ENCODE data around the gene SPINT2. TPM values are rescaled to one million over a fixed set of nuclear protein-coding genes. Genes with fewer than 3 reads are reported as not detected.
"Not testable (repeated sequence)": the region's sequence is repeated elsewhere in the genome, so short reads cannot be mapped to it uniquely, and the experiment has no call there.

The SPINT2 gene
- total and polyA plus RNA-seq, 9 donors: 2.6 to 30.1 (median 4.7) TPM

DNA sequence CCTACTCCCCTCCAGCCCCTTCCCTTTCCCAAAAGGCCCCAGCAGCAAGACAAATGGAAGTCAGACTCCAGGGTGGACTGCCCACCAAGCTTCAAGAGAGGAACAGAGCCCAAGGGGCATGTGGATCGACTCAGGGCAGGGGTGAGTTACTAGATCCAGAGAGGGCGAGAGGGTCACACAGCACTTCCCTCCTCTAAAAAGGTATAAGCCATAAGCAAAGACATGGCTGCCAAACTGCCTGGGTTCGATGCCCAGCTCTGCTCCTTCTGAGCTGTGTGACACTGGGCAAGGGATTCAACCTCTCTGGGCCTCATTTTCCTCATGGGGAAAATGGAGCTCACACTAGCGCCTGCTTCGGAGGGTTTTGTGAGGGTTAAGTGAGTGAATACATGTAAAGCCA is 12.0 kb upstream of the SPINT2 start:
- no peaks in the 10 kb centered on the region for H3K9me3 ChIP-seq (replicated peaks; ENCODE audit: control insufficient read depth, low read depth, low read length)
- H3K27me3 ChIP-seq (ENCODE audit: control insufficient read depth, insufficient read depth, low read length): no peaks in the 10 kb centered on the region
- peak overlapping the region; percentile 90 for H3K27ac ChIP-seq (ENCODE audit: low read length)
- H3K4me3 ChIP-seq (ENCODE audit: low read length): no peak overlapping the region
- WGBS (ENCODE audit: insufficient coverage): 90% methylated on average over 2 of the region's 5 CpGs
- no peak for DNase-seq
- H3K4me1 ChIP-seq (ENCODE audit: control insufficient read depth, insufficient read depth, low read length): peaks cover 54% of the 10 kb centered on the region
- H3K36me3 ChIP-seq (ENCODE audit: control insufficient read depth, insufficient read depth, low read length): peaks cover 2% of the 10 kb centered on the region

DNA sequence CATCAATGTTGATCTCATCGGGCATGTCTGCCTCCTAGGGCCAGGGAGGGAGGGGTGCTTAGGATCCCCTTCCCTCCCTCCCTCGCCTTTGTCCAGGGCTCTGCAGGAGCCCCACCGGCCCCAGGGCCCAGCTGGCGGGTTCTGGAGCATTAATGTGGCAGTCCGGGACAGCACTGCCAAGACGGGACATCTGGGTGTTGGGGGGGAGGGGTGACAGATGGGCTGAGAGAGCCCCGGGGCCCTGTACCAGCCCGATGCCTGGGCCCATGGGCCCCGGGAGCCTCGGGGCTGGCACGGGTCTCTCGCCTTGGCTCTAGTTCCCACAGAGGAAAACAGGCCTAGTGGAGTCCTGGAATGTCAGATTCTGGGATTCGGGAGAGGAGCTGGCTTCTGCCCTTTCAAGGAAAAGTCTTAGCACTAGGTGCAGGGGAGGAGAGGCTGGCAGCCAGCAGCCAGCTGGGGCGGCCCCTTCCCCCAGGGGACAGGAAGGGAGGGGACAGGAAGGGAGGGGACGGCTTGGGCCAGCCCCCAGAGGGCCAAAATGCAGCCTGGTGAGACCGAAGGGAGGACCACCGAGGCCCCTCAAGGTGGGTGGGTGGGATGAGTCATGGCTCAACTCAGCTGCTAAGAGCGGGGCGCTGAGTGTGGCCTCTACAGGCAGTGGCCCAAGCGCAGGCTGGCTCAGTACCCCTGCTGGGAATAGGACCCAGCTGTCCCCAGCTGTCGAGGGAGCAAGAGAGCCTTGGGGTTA is 11.3 kb upstream of the SPINT2 start:
- Histone ChIP-seq H3K36me3 (ENCODE audit: control insufficient read depth, insufficient read depth, low read length) (peaks cover 2% of the 10 kb centered on the region), H3K27ac (ENCODE audit: low read length) (peak overlapping the region; percentile 90), H3K9me3 (replicated peaks; ENCODE audit: control insufficient read depth, low read depth, low read length) (no peaks in the 10 kb centered on the region), H3K27me3 (ENCODE audit: control insufficient read depth, insufficient read depth, low read length) (no peaks in the 10 kb centered on the region), H3K4me1 (ENCODE audit: control insufficient read depth, insufficient read depth, low read length) (peaks cover 54% of the 10 kb centered on the region), H3K4me3 (ENCODE audit: low read length) (no peak overlapping the region)
- WGBS (ENCODE audit: insufficient coverage): 27% methylated on average over 17 of the region's 21 CpGs
- peak; percentile 68 for DNase-seq

DNA sequence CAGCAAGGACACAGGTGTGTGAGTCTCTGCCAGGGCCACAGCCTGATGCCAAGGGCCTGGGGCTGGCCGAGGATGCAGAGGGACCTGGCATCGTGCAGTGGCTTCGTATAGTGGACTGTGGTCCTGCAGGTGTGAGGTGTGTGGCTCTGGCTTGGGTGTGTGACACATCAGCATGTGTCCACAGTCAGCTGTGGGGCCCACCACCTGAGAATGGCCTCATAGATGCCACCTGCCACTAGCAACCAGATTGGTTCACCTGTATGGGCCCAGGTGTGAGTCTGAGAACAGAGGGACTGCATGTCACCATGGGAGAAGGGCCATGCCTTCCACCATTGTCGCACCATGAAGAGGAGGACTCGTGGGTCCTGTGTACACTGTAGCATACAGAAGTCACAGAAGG is 10.6 kb upstream of the SPINT2 start:
- DNase-seq: no peak
- H3K36me3 ChIP-seq (ENCODE audit: control insufficient read depth, insufficient read depth, low read length): peaks cover 2% of the 10 kb centered on the region
- no peak overlapping the region for H3K4me3 ChIP-seq (ENCODE audit: low read length)
- H3K4me1 ChIP-seq (ENCODE audit: control insufficient read depth, insufficient read depth, low read length): peaks cover 54% of the 10 kb centered on the region
- H3K27me3 ChIP-seq (ENCODE audit: control insufficient read depth, insufficient read depth, low read length): no peaks in the 10 kb centered on the region
- no peaks in the 10 kb centered on the region for H3K9me3 ChIP-seq (replicated peaks; ENCODE audit: control insufficient read depth, low read depth, low read length)
- H3K27ac ChIP-seq (ENCODE audit: low read length): peak overlapping the region; percentile 90
- 63% methylated on average over 4 of the region's 5 CpGs for WGBS (ENCODE audit: insufficient coverage)

DNA sequence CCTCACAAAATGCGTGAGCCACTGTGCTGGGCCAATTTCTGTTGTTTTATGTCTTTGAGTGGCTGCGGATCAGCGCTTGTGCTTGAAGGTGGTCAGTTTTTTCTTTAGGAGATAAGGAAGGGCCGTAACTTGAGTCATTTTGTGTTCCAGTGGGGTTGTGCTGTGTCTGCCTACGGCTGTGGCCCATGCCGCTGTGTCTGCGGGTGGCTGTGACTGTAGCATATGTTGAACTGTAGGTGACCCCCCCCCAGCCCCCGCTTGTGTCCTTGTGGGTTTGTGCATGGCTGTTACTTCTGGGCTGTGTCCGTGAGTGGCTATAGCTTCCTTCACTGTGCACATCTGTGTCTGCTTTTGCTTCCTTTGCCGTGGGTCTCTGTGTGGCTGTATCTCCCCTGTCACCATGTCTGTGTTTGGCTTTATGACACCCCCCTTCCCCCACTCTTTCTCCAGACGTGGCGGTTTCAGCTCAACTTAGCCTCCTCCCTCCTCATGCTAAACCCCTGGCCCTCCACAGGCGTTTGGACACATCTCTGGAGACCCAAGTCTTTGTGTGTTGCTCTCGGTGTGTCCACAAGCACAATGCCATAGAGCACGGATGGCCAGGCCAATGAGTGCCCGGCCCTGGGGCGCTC is 8.9 kb upstream of the SPINT2 start:
- Histone ChIP-seq H3K4me3 (ENCODE audit: low read length) (peak overlapping the region; percentile 53), H3K9me3 (replicated peaks; ENCODE audit: control insufficient read depth, low read depth, low read length) (no peaks in the 10 kb centered on the region), H3K27me3 (ENCODE audit: control insufficient read depth, insufficient read depth, low read length) (no peaks in the 10 kb centered on the region), H3K27ac (ENCODE audit: low read length) (peak overlapping the region; percentile 59), H3K36me3 (ENCODE audit: control insufficient read depth, insufficient read depth, low read length) (peaks cover 2% of the 10 kb centered on the region), H3K4me1 (ENCODE audit: control insufficient read depth, insufficient read depth, low read length) (peaks cover 53% of the 10 kb centered on the region)
- 17% methylated on average over 9 of the region's 17 CpGs for WGBS (ENCODE audit: insufficient coverage)
- DNase-seq: peak; percentile 43

DNA sequence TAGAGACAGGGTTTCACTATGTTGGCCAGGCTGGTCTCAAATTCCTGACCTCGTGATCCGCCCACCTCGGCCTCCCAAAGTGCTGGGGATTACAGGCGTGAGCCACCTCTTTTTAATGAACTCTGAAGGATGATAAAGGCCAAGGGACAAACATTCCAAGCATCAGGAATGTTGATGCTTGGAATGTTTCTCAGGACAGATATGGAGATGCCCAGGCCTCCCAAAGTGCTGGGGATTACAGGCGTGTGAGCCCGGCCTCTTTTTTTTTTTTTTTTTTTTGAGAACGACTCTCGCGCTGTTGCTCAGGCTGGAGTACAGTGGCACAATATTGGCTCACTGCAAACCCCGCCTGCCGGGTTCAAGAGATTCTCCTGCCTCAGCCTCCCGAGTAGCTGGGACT is 2.4 kb upstream of the SPINT2 start:
- Histone ChIP-seq H3K27me3 (ENCODE audit: control insufficient read depth, insufficient read depth, low read length) (peaks cover 13% of the 10 kb centered on the region), H3K4me1 (ENCODE audit: control insufficient read depth, insufficient read depth, low read length) (peaks cover 12% of the 10 kb centered on the region)
- H3K36me3 ChIP-seq (ENCODE audit: control insufficient read depth, insufficient read depth, low read length); DNase-seq; H3K9me3 ChIP-seq (replicated peaks; ENCODE audit: control insufficient read depth, low read depth, low read length); H3K4me3 ChIP-seq (ENCODE audit: low read length); H3K27ac ChIP-seq (ENCODE audit: low read length): not testable (repeated sequence)
- 90% methylated on average over 11 of the region's 12 CpGs for WGBS (ENCODE audit: insufficient coverage)

DNA sequence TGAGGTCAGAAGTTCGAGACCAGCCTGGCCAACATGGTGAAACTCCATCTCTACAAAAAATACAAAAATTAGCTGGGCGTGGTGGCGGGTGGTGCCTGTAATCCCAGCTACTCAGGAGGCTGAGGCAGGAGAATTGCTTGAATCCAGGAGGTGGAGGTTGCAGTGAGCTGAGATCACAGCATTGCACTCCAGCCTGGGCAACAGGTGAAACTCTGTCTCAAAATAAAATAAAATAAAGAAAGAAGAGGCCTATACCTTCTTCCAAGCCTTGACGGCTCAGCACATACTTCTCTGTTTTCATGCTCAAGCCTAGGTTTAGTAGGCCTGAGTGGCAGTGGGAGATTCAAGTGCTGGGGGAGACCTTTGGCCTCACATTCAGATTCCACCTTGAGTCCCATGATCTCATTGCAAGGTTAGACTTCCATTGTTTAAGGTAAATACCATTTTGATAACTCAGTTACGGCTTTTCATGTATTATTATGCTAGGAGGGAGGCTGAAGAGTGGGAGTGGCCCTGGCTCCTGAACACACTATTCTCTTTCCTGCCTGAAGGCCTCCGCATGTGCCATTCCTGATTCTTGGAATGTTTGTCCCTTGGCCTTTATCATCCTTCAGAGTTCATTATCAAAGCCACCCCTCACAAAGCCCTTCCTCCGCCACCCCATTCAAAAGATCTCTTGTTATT is 1.6 kb upstream of the SPINT2 start:
- no peaks in the 10 kb centered on the region for H3K9me3 ChIP-seq (replicated peaks; ENCODE audit: control insufficient read depth, low read depth, low read length)
- peaks cover 12% of the 10 kb centered on the region for H3K4me1 ChIP-seq (ENCODE audit: control insufficient read depth, insufficient read depth, low read length)
- 93% methylated on average over 2 of the region's 7 CpGs for WGBS (ENCODE audit: insufficient coverage)
- DNase-seq: no peak
- H3K27me3 ChIP-seq (ENCODE audit: control insufficient read depth, insufficient read depth, low read length): peaks cover 13% of the 10 kb centered on the region
- no peaks in the 10 kb centered on the region for H3K36me3 ChIP-seq (ENCODE audit: control insufficient read depth, insufficient read depth, low read length)
- no peak overlapping the region for H3K4me3 ChIP-seq (ENCODE audit: low read length)
- H3K27ac ChIP-seq (ENCODE audit: low read length): no peak overlapping the region

DNA sequence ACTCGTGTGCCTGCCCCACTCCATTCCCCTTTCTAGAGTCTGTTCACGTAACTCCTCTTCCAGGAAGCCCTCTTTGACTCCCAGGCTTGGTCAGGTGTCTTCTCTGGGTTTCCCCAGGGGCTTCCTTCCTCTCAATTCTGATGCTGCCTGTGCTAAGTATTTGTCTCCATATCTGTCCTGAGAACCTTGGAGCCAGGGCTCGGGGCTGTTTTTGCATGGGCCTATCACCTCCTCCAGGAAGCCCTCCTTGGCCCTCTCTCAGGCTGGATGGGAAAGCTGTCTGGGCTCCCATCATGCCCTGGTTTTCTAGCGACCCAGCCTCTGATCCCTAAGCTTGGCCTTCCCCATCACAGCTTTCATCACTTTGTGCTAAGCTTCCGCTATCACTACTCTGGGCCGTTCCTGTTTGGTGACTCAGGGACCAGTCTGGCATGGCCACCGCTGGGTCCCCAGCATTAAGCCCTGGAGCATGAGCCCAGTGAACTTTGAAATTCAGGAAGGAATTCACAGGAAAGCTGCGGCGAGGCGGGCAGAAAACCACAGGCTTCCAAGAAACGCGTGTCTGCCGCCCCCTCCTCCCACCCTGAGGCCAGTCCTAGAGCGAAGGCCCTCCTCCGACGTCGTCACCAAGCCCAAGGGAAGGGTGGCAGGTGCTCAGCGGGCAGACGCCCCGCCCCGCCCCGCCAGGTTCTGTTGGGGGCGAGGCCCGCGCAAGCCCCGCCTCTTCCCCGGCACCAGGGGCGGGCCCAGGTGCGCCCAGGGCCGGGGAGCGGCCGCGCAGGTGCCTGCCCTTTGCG is 486 bp upstream of the SPINT2 start:
- Histone ChIP-seq H3K36me3 (ENCODE audit: control insufficient read depth, insufficient read depth, low read length) (no peaks in the 10 kb centered on the region), H3K27ac (ENCODE audit: low read length) (no peak overlapping the region), H3K9me3 (replicated peaks; ENCODE audit: control insufficient read depth, low read depth, low read length) (no peaks in the 10 kb centered on the region), H3K4me1 (ENCODE audit: control insufficient read depth, insufficient read depth, low read length) (peaks cover 12% of the 10 kb centered on the region), H3K4me3 (ENCODE audit: low read length) (peak overlapping the region; percentile 47), H3K27me3 (ENCODE audit: control insufficient read depth, insufficient read depth, low read length) (peaks cover 13% of the 10 kb centered on the region)
- DNase-seq: no peak
- 9% methylated on average over 34 of the region's 34 CpGs for WGBS (ENCODE audit: insufficient coverage)

DNA sequence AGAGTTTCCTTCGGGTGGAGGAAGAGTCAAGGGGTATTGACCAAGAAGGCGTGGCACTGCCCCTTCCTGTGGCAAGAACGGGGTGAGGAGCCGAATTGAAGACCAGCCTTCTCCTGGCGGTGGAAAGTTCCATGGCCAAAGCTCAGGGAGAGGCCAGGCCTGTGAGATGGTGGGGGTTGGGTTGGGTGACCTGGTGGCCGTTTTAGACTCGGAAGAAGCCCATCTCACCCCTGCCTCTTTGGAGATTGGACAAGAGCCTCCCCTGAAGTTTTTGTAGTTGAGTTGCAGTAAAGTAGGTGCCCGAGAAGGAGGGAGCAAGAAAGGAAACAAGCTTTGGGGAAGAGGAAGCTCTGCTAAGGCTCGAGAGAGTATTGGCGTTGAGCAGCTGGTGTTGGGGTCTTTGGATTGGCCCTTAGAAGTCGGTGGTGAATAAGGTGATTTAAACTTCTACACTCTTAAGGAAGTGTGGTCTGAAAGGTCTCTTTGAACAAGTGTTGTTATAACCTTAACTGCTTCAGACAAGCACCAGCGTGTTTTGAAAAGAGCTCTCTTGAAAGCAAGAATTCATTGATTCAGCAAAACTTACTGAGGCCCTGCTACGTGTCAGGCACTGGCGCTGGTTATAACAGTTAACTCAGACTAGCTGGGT is 964 bp downstream of the SPINT2 start:
- Histone ChIP-seq H3K4me3 (ENCODE audit: low read length) (no peak overlapping the region), H3K4me1 (ENCODE audit: control insufficient read depth, insufficient read depth, low read length) (peaks cover 12% of the 10 kb centered on the region)

DNA sequence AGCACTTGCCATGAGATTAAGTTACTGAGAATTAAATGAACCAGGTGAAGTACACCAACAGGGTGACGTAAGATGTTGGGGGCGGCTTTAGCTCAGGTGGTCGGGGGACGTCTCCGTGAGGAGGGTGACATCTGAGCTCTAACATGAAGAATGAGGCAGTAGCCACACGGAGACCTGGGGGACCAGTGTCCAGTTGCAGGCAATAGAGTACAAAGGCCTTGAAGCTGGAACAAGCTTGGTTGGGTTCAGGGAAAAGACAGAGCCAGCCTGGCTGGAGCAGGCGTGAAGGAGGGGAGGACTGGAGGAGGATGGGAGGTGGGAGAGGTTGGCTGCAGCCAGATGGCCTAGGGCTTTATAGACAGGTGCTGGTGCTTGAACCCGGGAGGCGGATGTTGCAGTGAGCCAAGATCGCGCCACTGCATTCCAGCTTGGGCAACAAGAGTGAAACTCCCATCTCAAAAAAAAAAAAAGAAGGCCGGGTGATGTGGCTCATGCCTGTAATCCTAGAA is 1.6 kb downstream of the SPINT2 start:
- peaks cover 12% of the 10 kb centered on the region for H3K4me1 ChIP-seq (ENCODE audit: control insufficient read depth, insufficient read depth, low read length)
- no peaks in the 10 kb centered on the region for H3K9me3 ChIP-seq (replicated peaks; ENCODE audit: control insufficient read depth, low read depth, low read length)
- no peak for DNase-seq
- 73% methylated on average over 7 of the region's 12 CpGs for WGBS (ENCODE audit: insufficient coverage)
- no peak overlapping the region for H3K27ac ChIP-seq (ENCODE audit: low read length)
- no peak overlapping the region for H3K4me3 ChIP-seq (ENCODE audit: low read length)
- H3K36me3 ChIP-seq (ENCODE audit: control insufficient read depth, insufficient read depth, low read length): no peaks in the 10 kb centered on the region
- peaks cover 13% of the 10 kb centered on the region for H3K27me3 ChIP-seq (ENCODE audit: control insufficient read depth, insufficient read depth, low read length)

More for the DNA sequence above, 964 bp downstream of the SPINT2 start:
- Histone ChIP-seq H3K36me3 (ENCODE audit: control insufficient read depth, insufficient read depth, low read length) (no peaks in the 10 kb centered on the region), H3K27me3 (ENCODE audit: control insufficient read depth, insufficient read depth, low read length) (peaks cover 13% of the 10 kb centered on the region), H3K9me3 (replicated peaks; ENCODE audit: control insufficient read depth, low read depth, low read length) (no peaks in the 10 kb centered on the region), H3K27ac (ENCODE audit: low read length) (no peak overlapping the region)
- 42% methylated on average over 8 of the region's 14 CpGs for WGBS (ENCODE audit: insufficient coverage)
- no peak for DNase-seq
